Panc1 (cell line): Measurements from ENCODE around the gene TSPOAP1. TPM values are rescaled to one million over a fixed set of nuclear protein-coding genes. Genes with fewer than 3 reads are reported as not detected.

Experiments used
- ATAC-seq: fragments of 200-7000 bp; cut with Tn5 transposase; 2 replicates; pipeline ENCODE4 v1.9.1; 2020; ENCODE audit warnings: mild to moderate bottlenecking, moderate library complexity
- BruUV-seq: library from RNA; stranded (reverse); fragments of 400-500 nt; replicated peaks from 2 replicates; lab custom pipeline; 2021; lab: Mats Ljungman, UMichigan
- CTCF ChIA-PET: fragments of 300-600 bp; sonication (Branson Sonifier 250); formaldehyde crosslinking; loops from one replicate; lab custom pipeline; 2022; ENCODE audit warnings: antibody characterized with exemption; lab: Charles Lee
- POLR2A ChIA-PET: fragments of 300-600 bp; sonication (Branson Sonifier 250); formaldehyde crosslinking; loops from one replicate; lab custom pipeline; 2022; ENCODE audit warnings: antibody characterized with exemption; lab: Charles Lee
- DNase-seq: peaks from one replicate; pipeline ENCODE4 v3.0.0-alpha.2; 2010; ENCODE audit warnings: low read depth, low spot score
- H3K27ac ChIP-seq: 2 replicates; pipeline ENCODE4 v1.5.1; 2011; ENCODE audit warnings: mild to moderate bottlenecking, low read length, inconsistent platforms
- H3K27me3 ChIP-seq: fragments of 200-500 bp; sonication (Bioruptor generic); 2 replicates; pipeline ENCODE4 v1.6.0; 2014; ENCODE audit warnings: low read length, inconsistent platforms; ENCODE audit not compliant: control insufficient read depth, insufficient read depth
- H3K36me3 ChIP-seq: fragments of 200-500 bp; sonication (Bioruptor generic); 2 replicates; pipeline ENCODE4 v1.5.1; 2014; ENCODE audit warnings: inconsistent platforms, mild to moderate bottlenecking, low read length, moderate library complexity; ENCODE audit not compliant: control insufficient read depth, insufficient read depth
- H3K4me1 ChIP-seq: 2 replicates; pipeline ENCODE4 v1.5.1; 2011; ENCODE audit warnings: inconsistent platforms, mild to moderate bottlenecking, low read length, moderate library complexity; ENCODE audit not compliant: control insufficient read depth, insufficient read depth
- H3K4me3 ChIP-seq, 2 experiments: 2 replicates each; pipeline ENCODE4 v1.5.1; 2011 to 2012; ENCODE audit warnings: low read depth in 2 of 2, low read length in 2 of 2, mild to moderate bottlenecking in 2 of 2, inconsistent platforms in 1 of 2, moderate library complexity in 1 of 2
- H3K9me3 ChIP-seq: fragments of 200-500 bp; sonication (Bioruptor generic); 2 replicates; pipeline ENCODE4 v1.5.1; 2014; ENCODE audit warnings: low read depth, mild to moderate bottlenecking, inconsistent platforms, low read length, moderate library complexity; ENCODE audit not compliant: control insufficient read depth, insufficient read depth
- CTCF ChIP-seq: fragments of 450-650 bp; IDR thresholded peaks from 2 replicates; pipeline ENCODE4 v1.5.1; 2017; ENCODE audit warnings: mild to moderate bottlenecking
- POLR2AphosphoS5 ChIP-seq: IDR thresholded peaks from 2 replicates; pipeline ENCODE4 v1.6.1; 2012; ENCODE audit warnings: mild to moderate bottlenecking, low read depth, low read length, moderate library complexity
- REST ChIP-seq, 2 experiments: IDR thresholded peaks; 2 replicates each; pipeline ENCODE4 v1.6.1; 2011 to 2012; ENCODE audit warnings: low read depth in 2 of 2, control low read depth in 1 of 2, low read length in 1 of 2, mild to moderate bottlenecking in 1 of 2, moderate library complexity in 1 of 2; ENCODE audit not compliant: insufficient read depth in 1 of 2
- SIN3A ChIP-seq: IDR thresholded peaks from 2 replicates; pipeline ENCODE4 v1.6.1; 2012; ENCODE audit warnings: low read depth, mild to moderate bottlenecking, low read length, moderate library complexity, borderline replicate concordance; ENCODE audit not compliant: insufficient read depth
- TCF7L2 ChIP-seq: IDR thresholded peaks from 2 replicates; pipeline ENCODE4 v1.6.1; 2011; ENCODE audit warnings: mild to moderate bottlenecking, low read depth, low read length, inconsistent platforms
- in situ Hi-C: cut with HindIII; loops from 2 replicates; pipeline ENCODE4 v1.10.0; 2016; ENCODE audit warnings: low sequenced_read_pairs, low pct_unique_long_range_greater_than_20kb
- intact Hi-C: fragments of 100-400 bp; cut with micrococcal nuclease; formaldehyde crosslinking; loops from one replicate; pipeline ENCODE4 v1.10.0; 2022; ENCODE audit not compliant: unreplicated experiment
- total RNA-seq: library from RNA; stranded (reverse); gene quantifications from one replicate; pipeline ENCODE4 v1.2.1, GENCODE V29; 2021; ENCODE audit not compliant: unreplicated experiment

TSPOAP1 gene
- total RNA-seq, 1 experiment from 2014 or later: 0.05 TPM

GRCh38 chr17:58270476-58271215, 57.9 kb downstream of the TSPOAP1 start:
- Histone ChIP-seq H3K27me3 (no peaks in the 10 kb centered on the region), H3K27ac (no peak overlapping the region), H3K9me3 (no peaks in the 10 kb centered on the region), H3K4me1 (no peaks in the 10 kb centered on the region), H3K36me3 (no peaks in the 10 kb centered on the region), H3K4me3 (no peak overlapping the region)
- in situ Hi-C loops: no loop called here
- ATAC-seq (no peak), DNase-seq (no peak)
- TF ChIP-seq POLR2AphosphoS5: no peak
- TF ChIP-seq SIN3A: no peak
- TF ChIP-seq REST (IDR thresholded peaks at IDR 0.05; ENCODE audit: insufficient read depth in 1 of 2, low read depth in 2 of 2, low read length in 1 of 2): no peak
- no peak for TF ChIP-seq CTCF
- no peak for TF ChIP-seq TCF7L2
- no TSS peak for BruUV-seq
- ChIA-PET CTCF (no interaction called here), POLR2A (no interaction called here)
- intact Hi-C loops: no loop called here

GRCh38 chr17:58269557-58270291, 58.9 kb downstream of the TSPOAP1 start:
- Histone ChIP-seq H3K9me3 (no peaks in the 10 kb centered on the region), H3K4me3 (no peak overlapping the region), H3K4me1 (no peaks in the 10 kb centered on the region), H3K27me3 (no peaks in the 10 kb centered on the region; the same call in 1 of the 2 replicates), H3K27ac (no peak overlapping the region), H3K36me3 (no peaks in the 10 kb centered on the region)
- POLR2A ChIA-PET: no interaction called here
- ATAC-seq: no peak
- no TSS peak for BruUV-seq
- CTCF ChIA-PET: no interaction called here
- TF ChIP-seq SIN3A (no peak), POLR2AphosphoS5 (no peak)
- DNase-seq: no peak
- in situ Hi-C loops (no loop called here), intact Hi-C loops (no loop called here)
